HG03108 (cell line): ENCODE data around the gene NSG1.
"Not testable (repeated sequence)": the region's sequence is repeated elsewhere in the genome, so short reads cannot be mapped to it uniquely, and the experiment has no call there.

Experiments used
- ATAC-seq: cut with Tn5 transposase; IDR thresholded peaks from one replicate; pipeline ENCODE4 v1.9.1; 2021; ENCODE audit warnings: moderate library complexity; ENCODE audit not compliant: unreplicated experiment

The NSG1 gene

DNA sequence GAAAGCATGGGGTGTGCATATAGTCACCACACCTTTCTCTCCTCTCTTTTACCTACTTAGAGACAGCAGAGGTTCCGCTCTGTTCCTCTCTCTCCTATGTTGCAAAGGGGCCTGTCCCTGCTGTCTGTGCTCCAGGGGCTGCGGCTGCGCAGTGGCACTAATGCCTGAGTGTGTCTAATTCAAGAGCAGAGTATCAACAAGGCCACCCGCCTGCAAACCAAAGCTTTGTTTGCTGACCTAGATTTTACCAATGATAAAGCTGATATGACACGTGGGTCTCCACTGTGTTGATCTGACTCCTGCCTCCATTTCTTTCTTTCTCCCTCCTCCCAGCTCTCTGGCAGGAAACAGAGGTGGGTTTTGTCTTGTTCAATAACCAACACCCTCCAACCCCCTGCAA lies 74.9 kb downstream of the NSG1 start:
- ATAC-seq, result no peak

DNA sequence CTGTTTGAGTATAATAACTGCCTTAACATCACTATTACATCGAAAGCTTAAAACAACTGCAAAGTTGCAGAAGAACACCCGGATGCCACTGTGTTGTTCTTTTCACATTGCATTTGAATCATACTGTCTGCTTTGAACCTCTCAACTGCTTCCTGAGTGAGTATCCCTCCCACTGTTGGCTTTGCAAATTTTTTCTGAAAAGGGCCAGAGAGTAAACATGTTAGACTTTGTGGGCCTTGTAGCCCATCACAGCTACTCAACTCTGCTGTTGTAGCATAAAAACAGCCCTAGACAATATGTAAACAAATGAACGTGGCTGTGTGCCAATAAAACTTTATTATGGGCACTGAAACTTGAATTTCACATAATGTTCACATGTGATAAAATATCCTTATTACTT lies 76.1 kb downstream of the NSG1 start:
- ATAC-seq, result no peak

DNA sequence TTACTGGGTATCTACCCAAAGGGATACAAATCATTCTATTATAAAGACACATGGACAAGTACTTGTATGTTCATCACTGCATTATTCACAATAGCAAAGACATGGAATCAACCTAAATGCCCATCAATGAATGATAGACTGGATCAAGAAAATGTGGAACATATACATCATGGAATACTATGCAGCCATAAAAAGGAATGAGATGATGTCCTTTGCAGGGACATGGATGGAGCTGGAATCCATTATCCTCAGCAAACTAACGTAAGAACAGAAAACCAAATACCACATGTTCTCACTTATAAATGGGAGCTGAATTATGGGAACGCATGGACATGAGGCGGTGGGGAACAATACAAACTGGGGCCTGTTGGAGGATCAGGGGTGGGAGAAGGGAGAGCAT lies 78.3 kb downstream of the NSG1 start:
- not testable (repeated sequence) for ATAC-seq
